ENCODE results near the gene ZNF423. TPM values are rescaled to one million over a fixed set of nuclear protein-coding genes. Genes with fewer than 3 reads are reported as not detected.

ZNF423 gene
- polyA plus RNA-seq, 3 donors: 1.9 to 15.4 (median 8.7) TPM

DNA sequence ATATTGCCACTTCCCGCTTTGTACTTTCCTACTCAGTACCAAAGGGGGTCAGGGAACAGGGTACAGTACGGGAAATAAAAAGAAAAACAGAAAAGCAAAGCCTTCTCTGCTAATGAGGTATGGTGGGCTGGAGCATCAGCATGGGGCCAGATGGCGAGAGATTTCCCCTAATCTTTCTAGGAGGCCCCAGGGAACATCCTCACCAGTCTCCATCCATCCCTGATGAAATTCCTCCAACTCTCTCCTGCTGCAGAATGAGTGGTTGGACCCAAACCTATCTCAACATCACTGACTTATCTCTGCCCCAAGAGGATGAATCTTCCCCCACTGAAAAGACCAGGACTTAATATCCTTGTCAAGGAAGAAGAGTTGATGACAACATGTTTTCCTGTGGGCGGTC lies 296.7 kb downstream of the ZNF423 start:
- 72 to 94% (median 82%) methylated on average over 4 of the region's 4 CpGs for WGBS, 3 donors
- H3K27ac ChIP-seq (ENCODE audit: low read depth, low read length): no peak overlapping the region

DNA sequence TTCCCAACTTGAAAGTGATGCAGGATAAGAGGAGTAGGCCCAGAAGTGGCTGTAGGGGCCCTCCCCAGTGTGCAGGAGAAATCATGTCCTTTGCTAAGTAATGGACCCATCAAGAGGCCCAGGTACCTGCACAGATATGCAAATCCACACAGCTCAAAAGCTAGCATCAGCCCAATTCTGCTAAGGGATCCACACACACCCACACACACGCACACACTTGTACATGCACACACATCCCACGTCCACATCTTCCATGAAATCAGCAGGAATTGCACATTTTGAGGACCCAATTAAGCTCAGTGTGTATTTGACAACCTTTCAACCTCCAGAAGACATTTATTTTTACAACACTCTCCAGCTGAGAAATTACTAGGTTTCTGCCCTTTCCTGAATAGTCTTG lies 297.5 kb downstream of the ZNF423 start:
- WGBS, 3 donors: 89 to 91% (median 90%) methylated on average over 2 of the region's 2 CpGs
- no peak overlapping the region for H3K27ac ChIP-seq (ENCODE audit: low read depth, low read length)

DNA sequence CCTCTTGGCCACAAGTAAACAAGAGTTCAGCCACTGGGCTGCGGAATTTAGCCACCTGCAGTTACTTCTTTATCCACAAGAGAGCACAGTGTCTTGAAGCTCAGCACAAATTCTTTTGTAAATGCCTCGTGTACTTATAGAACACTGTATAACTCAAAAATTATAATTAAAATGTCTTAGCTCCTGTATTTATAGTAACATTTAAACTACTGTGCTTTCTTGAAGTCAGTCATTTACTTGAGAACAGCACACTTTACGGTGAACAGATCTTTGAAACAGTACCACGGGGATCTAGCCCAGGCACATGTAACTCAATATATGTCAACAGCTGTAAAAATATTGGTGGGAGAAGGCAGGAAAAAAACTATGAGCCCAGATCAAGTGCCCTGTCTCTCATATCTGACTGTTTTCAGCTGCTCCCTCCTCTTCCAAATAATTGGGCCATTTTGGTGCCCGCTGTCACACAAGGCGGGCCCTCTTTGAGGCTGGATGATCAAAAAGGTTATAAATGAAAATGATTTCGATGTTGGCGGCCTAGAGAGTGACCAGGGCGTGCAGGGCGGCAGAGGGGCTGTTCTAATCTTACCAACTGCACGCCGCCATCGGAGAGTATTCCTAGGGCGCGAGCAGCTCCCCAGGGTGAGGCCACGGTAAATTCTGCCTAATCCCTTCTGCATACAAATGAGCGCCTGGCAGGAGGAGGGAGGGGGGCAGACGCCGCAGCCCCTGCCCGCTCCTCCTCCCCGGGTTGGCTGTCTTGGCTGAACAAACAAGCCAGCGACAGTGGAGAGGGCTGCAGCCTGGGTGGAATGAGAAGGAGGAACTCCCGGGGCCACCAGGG lies 299.1 kb downstream of the ZNF423 start:
- no peak overlapping the region for H3K27ac ChIP-seq (ENCODE audit: low read depth, low read length)
- WGBS, 3 donors: 70 to 82% (median 82%) methylated on average over 22 to 23 of the region's 23 CpGs

DNA sequence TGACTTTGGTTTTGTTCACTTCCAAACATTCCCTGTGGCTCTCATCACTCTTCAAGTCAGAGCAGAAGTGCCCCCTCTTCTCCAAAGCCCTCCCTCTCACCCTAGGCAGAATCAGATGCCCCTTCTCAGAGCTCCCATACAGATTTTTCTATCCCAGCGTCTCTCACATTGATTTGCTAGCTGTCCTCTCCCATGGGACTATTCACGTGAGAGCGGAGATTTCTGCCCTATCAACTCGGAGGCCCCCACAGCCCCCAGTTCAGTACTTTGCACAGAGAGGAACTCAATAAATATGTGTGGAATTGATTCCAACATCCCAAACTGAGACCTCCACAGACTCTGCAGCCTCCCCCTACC lies 299.7 kb downstream of the ZNF423 start:
- 71 to 75% (median 73%) methylated on average over 4 of the region's 4 CpGs for WGBS, 3 donors
- no peak overlapping the region for H3K27ac ChIP-seq (ENCODE audit: low read depth, low read length)

DNA sequence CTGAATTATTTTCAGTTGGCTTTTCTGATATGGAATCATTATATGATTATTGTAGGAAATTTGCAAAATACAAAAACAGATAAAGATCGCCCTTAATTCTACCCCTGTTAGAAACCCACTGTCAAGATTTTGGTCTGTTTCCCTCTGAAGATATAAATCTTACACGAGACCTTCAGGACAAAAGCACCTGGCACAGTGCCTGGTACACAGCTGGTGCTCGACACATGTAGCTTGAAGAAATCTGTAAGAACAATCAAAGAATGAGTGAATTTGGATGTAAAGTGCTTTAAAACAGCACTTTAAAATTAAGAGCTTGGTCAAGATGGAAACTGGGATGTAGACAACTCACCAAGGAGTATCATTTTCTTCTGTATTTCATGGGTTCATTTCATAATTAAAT lies 301.2 kb downstream of the ZNF423 start:
- 47 to 66% (median 63%) methylated on average over 3 of the region's 3 CpGs for WGBS, 3 donors
- H3K27ac ChIP-seq (ENCODE audit: low read depth, low read length): no peak overlapping the region

DNA sequence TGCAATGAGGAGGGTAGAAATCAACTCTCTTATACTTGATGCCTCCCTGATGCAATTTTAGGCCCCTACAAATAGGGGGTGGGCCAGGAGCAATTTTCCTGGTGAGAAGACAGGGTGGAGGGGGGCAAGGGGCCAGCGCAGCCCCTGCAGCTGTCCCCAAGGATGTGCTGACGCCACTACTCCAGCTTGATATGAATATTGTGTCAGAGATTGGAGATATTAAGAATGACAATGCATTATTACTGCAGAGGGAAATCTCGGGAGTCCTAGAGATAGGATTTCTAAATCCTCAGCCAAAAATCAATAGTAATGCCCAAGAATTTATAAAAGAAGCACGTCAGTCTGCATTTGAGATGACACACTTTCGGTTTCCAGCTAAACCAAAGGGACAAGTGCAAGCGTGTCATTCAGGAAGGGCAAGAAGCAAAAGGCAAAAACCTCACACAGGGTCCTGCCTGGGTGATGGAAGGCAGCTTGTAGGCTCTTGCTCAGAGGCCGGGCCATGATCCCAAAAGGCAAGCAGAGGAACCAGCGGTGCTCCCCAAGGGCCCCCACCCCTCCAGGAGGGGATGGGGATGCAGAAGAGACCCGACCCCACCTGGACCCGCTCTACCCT lies 303.5 kb downstream of the ZNF423 start:
- H3K27ac ChIP-seq (ENCODE audit: low read depth, low read length): no peak overlapping the region
- 67 to 86% (median 73%) methylated on average over 10 of the region's 10 CpGs for WGBS, 3 donors

DNA sequence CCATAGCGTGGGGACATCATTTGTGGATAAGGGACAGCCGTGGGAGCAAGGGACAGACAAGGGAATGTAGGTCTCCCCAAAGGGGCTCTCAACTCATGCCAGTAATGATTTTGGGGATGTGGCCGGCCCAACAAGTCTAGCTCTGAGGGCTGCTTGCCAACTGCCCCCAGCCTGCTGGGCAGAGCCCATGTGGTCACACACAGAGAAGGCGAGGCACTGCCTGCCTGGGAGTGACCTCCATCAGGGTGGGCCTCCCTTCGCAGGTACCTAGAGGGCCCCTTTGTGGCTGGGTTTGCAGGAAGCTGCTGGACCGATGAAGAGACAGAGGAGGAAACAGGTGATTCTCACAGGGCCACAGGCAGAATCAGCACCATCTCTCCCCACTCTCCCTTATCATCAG lies 305.2 kb downstream of the ZNF423 start:
- WGBS, 3 donors: 77 to 91% (median 86%) methylated on average over 6 of the region's 6 CpGs
- no peak overlapping the region for H3K27ac ChIP-seq (ENCODE audit: low read depth, low read length)

DNA sequence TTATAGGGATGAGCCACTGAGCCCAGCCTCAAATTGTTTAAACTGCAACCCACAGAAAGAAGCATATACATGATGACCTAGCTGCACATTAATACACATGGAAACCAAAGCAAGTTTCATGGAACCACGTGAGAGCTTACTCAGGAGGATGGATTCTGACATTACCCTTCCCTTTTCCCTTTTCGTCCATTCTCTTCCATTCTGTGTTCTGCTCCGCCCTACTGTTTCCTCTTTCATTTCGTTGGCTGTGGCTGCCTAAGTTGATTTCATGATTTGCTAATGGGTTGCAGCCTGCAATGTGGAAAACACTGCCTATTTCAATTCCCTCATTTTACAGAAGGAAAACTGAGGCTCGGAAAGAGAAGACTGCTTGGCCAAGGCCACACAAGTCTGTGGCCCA lies 305.8 kb downstream of the ZNF423 start:
- H3K27ac ChIP-seq (ENCODE audit: low read depth, low read length): no peak overlapping the region
- WGBS, 3 donors: 74 to 87% (median 77%) methylated on average over 5 of the region's 5 CpGs

DNA sequence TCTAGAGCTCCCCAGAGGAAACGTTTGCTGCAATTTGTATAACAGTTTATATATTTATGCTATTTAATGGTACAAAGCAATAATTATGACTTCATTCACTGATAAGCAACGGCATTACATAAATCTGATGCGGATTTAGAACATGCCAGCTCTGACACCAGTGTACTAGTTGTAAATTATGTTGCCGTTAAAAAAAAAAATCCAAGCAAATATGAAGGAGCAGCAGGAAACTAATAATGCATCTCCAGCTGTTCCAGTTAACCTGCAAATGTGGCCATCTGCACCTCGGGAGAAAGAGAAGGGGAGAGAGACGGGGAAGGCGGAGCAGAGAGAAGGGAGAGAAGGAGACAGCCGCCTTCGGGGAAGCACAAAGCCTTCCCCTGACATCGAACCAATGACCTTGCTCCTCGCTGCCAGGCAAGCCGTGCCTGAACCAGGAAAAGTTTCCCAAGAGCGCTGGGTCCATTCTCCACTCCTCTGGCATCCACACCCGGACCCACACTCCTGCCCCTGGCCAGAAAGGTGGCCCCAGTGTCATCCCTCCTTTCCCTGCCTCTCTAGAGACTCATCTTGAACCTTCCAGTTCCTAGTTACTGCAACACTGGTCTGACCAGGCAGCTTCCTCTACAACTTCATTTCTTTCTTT lies 307.5 kb downstream of the ZNF423 start:
- no peak overlapping the region for H3K27ac ChIP-seq (ENCODE audit: low read depth, low read length)
- whole genome bisulfite sequencing, 3 donors: 71 to 78% (median 78%) methylated on average over 14 of the region's 14 CpGs

DNA sequence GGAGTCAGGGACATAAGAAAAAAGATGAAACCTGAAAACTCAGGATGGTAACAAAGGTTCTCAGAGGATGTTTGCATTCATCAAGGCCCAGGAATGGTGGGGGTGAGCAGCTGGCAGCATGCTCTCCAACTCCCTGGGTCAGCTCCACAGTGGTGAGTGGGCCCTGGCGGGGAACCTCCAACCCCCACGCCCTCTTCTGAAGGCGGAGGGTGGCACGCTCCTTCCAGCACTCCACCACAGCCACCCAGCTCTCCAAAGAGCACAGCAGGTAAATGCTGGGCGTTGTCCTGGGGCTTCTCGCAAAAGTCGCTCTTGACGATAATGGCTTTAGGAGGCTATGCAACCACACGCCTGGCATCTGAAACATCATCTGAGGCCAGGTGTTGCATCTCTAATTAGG lies 308.5 kb downstream of the ZNF423 start:
- 93 to 97% (median 96%) methylated on average over 9 of the region's 9 CpGs for WGBS, 3 donors
- no peak overlapping the region for H3K27ac ChIP-seq (ENCODE audit: low read depth, low read length)

DNA sequence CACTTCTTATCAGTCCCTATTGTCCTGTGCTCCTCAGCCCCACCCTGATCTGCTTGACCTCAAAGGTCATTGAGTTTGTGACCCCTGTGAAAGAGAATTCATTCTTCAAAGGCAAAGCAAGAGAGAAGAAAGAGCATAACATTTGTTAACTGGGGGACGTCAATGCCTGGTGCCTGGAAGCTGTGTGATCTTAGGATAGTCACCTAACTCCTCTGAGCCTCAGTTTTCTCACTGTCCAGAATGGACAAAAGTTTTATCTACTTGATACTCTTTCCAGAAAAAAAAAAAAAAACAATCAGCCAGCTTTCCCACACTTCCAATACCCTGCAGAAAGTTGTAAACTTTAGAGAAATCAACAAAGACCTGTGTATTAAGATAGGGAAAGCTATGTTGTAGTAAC lies 309.2 kb downstream of the ZNF423 start:
- 80 to 88% (median 87%) methylated on average over 1 of the region's 1 CpG for WGBS, 3 donors
- no peak overlapping the region for H3K27ac ChIP-seq (ENCODE audit: low read depth, low read length)

DNA sequence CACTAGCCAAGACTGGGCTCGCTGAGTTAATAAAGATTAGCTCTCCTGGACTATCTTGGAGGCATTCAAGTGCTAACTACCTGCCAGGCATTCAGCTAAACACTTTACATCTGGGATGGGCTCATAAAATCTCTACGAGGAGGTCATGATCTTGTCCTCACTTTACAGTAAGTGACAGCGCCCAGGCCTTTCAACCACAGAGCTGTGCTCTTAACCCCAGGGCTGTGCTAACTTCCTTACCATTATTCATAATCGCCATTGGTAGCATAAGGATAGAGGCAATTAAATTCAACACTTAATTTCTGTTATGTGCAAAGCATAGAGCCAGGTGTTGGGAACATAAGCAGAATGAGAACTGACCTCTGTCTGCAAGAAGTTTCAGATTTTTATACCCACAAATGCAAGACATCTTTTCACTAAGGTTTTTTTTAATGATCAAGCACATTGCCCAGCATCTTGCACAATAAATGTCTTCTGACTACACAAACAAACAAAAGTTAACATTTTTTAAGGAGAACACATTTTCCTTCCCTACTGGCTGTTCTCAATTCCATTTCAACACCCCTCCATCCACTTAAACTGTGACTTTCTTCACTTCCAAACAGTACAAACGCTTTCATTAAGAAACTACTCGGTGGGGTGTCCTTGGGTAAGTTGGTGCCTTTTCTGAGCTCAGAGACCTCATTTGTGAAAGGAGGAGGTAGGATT lies 310.0 kb downstream of the ZNF423 start:
- H3K27ac ChIP-seq (ENCODE audit: low read depth, low read length): no peak overlapping the region
- WGBS, 3 donors: 65 to 77% (median 70%) methylated on average over 6 of the region's 6 CpGs

DNA sequence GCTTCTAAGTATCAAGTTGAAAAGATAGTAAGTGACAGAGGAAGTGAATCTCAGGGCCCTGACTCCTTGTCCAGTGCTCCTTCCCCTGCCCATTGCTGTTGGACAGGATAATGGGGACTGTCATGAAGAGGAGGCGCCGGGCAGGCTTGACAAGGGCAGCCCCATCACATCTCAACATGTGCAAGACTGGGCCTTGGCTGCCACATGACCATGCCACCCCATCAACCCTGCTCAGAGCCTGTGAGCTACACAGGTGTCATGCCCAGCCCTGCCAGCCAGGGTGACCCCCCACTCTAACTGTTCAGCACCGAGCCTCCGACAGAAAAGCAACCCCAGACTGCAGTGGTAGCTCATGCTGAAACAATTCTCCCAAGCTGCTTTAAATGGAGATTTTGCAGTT lies 310.7 kb downstream of the ZNF423 start:
- H3K27ac ChIP-seq (ENCODE audit: low read depth, low read length): no peak overlapping the region
- WGBS, 3 donors: 94 to 98% (median 97%) methylated on average over 4 of the region's 4 CpGs

DNA sequence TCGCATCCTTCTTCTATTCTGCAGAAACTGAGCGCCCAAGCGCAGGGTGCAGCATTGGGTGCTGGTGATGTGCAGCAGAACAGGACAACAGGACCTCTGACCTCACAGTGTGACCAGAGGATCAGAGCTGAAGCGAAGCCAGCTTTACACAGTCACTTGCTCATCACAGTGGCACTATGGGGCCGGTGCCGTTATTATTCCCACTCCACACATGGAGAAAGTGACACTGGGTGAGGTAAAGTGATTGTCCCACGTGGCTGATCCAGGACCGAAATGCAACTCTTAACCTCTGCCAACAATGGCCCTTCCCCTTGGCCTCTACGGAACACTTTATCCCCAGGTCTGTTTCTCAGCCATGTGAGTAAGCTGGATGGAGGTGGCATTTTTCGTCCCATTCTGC lies 311.1 kb downstream of the ZNF423 start:
- no peak overlapping the region for H3K27ac ChIP-seq (ENCODE audit: low read depth, low read length)
- WGBS, 3 donors: 89 to 94% (median 92%) methylated on average over 10 of the region's 10 CpGs

DNA sequence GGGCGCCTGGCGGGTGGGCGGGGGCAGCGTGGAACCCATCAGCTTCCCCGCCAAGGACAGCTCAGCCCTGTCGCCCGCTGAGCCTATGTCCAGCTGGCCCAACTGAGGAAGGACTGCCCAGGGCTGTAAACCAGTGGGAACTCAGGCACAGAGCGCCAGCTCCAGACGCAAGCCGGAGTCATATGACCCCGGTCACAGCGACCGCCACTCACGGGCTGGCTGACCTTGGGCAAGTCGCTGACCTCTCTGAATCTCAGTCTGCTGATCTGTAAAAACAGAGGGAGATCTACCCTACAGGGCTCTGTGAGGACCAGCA lies 312.3 kb downstream of the ZNF423 start:
- 88 to 97% (median 96%) methylated on average over 15 of the region's 15 CpGs for WGBS, 3 donors

DNA sequence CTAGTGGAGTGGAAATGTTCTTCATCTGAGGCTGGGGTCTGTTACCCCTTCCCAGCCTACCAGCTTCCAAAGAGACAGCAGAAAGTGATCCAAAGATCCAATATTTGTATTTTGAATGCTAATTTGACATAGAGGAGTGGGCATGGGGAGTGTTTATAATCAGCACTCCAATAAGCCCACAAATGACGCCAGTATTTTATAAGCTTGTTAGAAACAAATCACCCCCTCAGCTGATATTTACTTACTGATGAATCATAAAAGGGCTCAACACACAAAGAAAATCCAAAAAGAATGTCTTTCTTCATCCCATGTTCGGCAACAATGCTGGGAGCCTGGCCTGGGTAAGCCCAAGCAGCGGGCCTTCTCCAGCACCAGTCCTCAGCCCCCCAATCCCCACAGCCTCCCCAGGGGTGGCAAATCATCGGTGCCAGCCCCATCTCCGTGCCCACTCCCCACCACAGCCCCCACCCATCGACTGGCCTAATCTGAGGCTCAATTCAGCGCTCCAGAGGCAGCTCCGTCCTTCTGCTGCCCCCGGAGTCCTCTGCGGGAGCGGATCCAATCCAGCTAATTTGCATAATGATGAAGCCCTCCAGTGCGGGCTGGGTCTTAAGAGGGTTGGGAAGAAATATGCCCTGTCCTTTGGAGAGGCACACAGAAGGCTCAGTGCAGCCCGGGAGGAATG lies 312.8 kb downstream of the ZNF423 start:
- 75 to 81% (median 76%) methylated on average over 13 of the region's 13 CpGs for WGBS, 3 donors
- H3K27ac ChIP-seq (ENCODE audit: low read depth, low read length): no peak overlapping the region

More for the DNA sequence above, 312.3 kb downstream of the ZNF423 start:
- no peak overlapping the region for H3K27ac ChIP-seq (ENCODE audit: low read depth, low read length)

DNA sequence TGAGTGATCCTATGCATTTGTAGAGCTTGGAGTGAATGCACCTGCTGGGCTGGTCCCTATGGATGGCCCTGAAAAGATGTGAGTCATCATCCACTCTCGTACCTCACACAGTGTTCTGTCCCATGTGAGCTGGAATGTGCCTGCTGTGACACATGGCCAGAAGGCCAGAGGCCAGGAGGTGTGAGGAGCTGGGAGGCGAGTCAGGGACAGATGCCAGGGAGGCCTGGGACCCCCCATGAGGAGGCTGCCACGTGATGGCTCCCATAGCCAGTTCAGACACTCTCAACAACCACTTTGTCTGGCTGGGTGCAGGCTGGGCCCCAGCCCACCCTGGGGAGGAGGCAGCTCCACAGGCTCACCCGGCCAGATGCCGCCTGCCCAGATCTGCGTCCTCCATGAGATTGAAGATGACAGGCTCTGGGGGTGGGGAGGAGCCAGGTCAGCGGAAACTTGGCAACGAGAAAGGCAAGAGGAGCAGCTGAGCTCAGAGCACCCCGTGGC lies 313.5 kb downstream of the ZNF423 start:
- whole genome bisulfite sequencing, 3 donors: 80 to 90% (median 84%) methylated on average over 9 of the region's 9 CpGs

DNA sequence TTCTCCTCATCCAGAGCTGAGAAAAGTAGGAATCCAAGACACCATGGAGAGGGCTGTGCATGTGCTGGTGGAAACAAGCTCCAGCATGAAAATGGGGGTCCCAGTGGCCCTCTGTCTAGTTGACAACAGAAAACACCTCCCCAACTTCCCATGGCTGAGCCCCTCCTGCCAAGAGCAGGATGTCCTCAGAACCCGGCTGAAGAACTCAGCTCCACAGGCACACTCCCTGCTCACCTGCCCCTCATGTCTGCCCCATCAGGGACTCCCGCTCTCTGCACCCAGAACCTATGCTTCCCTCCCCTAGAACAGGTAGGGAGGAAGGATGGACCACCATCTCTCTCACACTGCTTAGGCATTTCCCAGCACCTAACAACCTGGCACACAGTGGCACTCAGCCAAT lies 315.1 kb downstream of the ZNF423 start:
- H3K27ac ChIP-seq (ENCODE audit: low read depth, low read length): no peak overlapping the region
- 86 to 91% (median 89%) methylated on average over 2 of the region's 2 CpGs for WGBS, 3 donors

More for the DNA sequence above, 313.5 kb downstream of the ZNF423 start:
- H3K27ac ChIP-seq (ENCODE audit: low read depth, low read length): no peak overlapping the region

Measured in adipose tissue (tissue), 3 donors.